Hepatic stellate cell (primary cell): ENCODE data around the gene INAFM1.
"Not testable (repeated sequence)": the region's sequence is repeated elsewhere in the genome, so short reads cannot be mapped to it uniquely, and the experiment has no call there.

ENCODE experiments used
- DNase-seq: peaks from one replicate; pipeline ENCODE4 v3.0.0; 2011; ENCODE audit warnings: low spot score

INAFM1 gene

DNA sequence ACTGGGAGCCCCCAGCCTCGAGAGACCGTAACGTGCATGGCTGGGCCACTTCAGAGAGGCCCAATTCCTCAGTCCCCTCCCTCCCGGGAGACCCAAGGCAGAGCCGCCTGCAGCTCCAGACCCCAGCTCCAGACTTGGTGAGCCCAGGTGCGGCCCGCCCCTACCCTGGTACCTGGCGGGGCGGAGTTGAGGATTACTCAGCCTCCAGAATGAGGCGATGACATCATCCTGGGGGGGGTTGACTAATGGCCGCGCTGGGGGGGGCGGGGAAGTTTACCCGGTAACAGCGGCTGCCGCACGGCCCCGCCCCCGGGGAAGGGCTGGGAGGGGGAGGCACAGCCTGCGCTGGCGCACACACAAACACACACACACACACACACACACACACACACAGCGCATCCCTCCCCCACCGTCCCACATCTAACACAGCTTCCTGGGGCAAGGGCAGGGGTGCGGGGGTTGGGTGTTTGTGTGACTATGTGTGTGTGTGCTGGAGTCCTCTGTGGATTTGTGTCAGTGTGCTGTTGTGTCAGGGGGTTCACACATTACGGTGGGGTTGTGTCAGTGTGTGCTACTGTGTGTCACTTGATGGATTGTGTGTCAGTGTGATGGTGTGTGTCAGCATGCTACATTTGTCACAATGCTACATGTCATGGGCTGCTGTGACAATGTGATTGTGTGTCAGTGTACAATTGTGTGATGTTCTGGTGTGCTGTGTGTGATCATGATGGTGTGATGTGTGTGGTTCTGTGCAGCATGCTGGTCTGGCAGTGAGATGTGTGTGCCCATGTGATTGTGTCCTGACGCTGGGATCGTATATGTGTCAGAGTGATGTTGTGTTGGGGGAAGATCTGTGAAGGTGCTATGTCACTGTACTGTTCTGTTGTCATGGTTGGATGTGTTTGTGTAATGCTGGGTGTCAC is 33.4 kb upstream of the INAFM1 start:
- DNase-seq = peak; percentile 86

DNA sequence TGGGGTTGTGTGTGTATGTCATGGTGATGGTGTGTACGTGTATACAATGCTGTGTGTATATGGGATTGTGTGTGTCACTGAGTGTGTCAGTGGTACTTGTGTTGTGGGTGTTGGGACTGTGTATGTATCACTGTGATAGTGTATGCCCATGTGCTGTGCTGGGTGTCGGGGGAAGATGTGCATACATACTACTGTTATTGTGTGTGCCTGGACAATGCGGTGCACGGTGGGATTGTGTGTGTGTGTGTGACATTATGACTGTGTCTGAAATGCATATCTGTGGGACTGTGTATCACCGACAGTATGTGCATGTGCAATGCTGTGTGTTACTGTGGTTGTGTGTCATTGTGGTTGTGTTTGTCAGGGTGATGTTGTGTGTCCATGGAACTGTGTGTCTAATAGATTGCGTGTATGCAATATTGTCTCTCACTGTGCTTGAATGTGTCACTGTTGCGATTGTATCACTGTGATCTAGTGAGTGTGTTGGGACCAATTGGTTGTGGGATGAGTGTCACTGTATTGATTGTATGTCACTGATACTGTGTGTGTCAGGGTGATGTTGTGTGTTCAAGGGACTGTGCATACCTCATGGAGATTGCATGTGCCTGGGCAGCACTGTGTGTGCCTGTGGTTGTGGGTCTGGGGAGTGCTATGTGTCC is 32.6 kb upstream of the INAFM1 start:
- DNase-seq = no peak

DNA sequence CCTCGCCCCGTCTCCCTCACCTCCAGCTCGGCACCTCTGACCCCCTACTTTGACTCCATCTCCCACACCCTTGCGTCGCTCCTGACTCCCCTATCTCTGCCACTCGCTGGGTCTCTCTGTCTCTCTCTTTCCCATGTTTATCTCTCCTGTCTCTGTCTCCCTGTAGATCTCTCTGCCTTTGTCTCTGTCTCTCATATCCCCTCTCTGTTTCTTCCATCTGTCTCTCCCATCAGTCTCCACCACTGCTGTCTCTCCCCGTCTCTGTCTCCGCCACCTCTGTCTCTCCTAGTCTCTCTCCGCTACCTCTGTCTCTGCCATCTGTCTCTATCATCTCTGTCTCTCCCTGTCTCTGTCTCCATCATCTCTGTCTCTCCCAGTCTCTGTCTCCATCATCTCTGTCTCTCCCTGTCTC is 31.3 kb upstream of the INAFM1 start:
- no peak for DNase-seq

DNA sequence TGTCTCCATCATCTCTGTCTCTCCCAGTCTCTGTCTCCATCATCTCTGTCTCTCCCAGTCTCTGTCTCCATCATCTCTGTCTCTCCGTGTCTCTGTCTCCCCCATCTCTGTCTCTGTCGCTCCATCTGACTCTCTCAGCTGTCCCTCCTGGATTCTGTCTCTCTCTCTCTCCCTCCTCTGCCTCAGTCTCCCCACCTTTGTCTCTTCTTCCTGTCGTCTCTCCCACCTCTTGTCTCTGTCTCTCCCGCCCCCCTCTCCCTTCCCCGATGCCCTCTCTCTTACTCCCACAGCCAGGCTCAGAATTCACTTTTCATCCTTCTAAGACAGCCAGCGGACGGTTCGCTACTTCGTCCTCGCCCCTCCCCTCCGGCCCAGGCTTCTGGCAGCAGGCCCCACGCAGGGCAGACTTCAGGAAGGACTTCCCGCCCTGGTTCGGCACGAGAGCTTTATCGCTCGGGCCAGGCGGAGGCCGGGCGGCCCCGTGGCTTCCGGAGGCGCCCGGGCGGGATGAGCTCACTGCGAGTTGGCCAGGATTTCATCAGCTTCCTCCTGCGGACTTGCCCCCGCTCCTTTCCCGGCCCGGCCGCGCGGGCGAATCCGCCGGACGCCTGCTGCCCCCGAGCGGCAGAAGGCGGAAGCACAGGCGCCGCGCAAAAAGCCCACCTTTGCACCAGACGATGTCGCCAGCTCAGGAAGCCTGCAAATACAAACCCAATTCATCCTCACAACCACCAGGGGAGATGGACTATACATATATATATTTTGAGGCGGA is 30.7 kb upstream of the INAFM1 start:
- peak; percentile 94 for DNase-seq

DNA sequence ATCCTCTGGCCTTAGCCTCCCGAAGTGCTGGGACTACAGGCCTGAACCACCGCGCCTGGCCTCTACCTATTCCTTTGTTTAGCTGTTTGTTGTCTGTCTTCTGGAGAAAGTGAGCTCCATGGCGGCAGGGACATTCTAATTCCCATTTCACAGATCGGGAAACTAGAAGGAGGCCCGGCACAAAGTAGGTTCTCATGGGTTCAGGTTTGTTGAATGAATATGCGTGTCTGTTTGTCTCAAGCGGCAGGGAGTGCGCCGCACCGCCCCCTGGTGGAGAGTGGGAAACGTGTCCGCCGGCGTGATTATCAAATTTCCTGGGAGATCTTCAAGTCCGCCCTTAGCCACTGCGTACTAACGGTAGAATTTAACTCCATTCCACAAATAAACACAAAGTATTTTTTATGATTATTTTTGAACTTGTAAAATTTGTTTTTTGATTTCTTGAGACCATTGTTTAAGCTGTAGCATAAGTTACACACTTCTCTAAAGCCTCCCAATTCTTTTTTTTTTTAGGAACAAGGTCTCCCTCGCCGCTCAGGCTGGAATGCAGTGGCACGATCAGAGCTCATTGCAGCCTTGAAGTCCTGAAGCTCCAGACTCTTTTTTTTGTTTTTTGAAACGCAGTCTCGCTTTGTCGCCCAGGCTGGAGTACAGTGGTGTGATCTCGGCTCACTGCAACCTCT is 27.2 kb upstream of the INAFM1 start:
- DNase-seq = peak; percentile 72

DNA sequence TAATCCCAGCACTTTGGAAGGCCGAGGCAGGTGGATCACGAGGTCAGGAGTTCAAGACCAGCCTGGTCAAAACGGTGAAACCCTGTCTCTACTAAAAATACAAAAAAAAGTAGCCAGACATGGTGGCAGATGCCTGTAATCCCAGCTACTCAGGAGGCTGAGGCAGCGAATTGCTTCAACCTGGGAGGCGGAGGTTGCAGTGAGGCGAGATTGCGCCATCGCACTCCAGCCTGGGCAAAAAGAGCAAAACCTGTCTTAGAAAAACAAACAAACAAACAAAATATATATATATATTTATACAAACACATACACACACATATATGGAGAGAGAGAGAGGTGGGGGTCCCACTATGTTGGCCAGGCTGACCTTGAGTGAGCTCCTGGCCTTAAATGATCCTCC is 21.7 kb upstream of the INAFM1 start:
- DNase-seq = not testable (repeated sequence)

DNA sequence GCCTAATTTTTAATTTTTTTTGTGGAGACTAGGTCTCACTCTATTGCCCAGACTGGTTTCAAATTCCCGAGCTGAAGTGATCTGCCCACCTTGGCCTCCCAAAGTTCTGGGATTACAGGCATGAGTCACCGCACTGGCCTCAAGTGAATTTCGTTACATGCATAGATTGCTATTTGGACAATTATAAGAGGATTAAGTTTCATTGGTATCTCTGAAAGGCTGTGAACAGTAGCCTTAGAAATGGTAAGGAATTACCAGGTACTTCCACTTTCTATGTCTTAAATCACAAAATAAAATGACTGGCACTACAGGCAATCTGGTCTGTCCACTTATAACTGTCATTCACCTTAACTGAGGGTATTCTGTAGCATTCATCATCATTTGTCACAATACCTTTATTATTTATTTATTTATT is 21.2 kb upstream of the INAFM1 start:
- DNase-seq = no peak

DNA sequence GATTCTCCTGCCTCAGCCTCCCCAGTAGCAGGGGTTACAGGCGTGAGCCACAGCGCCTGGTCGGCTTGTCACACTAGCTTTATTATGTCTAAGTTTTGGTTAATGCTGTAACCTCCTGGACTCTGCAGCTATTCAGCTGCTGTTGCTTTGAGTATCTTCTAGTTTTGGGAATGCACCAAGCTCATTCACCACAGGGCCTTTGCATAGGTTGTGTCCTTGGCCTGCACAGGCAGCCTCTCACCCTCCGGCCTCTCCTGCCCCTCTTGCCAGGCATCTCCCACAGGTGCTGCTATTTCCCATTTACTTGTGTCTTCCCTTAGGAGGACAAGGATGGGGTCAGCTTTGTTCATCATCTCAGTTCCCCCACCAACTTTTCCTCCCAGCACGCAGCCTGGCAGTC is 20.7 kb upstream of the INAFM1 start:
- DNase-seq = no peak

DNA sequence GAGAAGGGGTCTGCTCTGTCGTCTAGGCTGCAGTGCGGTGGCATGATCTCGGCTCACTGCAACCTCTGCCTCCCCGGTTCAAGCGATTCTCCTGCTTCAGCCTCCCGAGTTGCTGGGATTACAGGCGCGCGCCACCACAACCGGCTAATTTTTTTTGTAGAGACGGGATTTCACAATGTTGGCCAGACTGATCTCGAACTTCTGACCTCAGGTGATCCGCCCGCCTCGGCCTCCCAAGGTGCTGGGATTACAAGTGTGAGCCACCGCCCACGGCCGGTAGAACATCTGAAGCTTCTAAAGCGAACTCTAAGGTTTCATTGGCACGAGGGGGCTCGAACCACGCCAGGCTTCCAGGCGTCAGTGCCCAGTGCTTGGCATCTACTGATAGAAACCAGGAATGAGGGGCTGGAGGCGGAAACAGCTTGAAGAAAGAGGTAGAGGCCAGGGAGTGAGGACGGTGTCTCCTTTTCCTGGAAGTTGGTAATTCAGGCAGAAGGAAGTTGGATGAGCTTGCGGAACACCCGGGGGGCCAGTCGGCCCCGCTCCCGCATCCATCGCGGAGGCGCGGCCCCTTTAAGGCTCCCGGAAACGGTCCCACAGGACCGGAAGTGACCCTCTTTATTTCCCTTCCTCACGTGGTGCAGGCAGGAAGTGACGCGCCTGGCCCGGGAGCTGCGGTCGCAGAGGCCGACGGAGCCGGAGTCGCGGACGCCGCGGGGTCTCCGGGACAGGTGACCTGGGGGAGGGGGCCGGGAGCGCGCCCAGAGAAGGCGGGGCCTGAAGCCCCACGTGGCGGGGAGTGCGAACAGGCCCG is 18.6 kb upstream of the INAFM1 start, which contains the start of gene CCDC9:
TSS of gene CCDC9 (plus strand) at position 647 of the 814 bp plus-strand sequence. CDS start 1,876 bp downstream, outside the sequence.
- DNase-seq = peak; percentile 95

DNA sequence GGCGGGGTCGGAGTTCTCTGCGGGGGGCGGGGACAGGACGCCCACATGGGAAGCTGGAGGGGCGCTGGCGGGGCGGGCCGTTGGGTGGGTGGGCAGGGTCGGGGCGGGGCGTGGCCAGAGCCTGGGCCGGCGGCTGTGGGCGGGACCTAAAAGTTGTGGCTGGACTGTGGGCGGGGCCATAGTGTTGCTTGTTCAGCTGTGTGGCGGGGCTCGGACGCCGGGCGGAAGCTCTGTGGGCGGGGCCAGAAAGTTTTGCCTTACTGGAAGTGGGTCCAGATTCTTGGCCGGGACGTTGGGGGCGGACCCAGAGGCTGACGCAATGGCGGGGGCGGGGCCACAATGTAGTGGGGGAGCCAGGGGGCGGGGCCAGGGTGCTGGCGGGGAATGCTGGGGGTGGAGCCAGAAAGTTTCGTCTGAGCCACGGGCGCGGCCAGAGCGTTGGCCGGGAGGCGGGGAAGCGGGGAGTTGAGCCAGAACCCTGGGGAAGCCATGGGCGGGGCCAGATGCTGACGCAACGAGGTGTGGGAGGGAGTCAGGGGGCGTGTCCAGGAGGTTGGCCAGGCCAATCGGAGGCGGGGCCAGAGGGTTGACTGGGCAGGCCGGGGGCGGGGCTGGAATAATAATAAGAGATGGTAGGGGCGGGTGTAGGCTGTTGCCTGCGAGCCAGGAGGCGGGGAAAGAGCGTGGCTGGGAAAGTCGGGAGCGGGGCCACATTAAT is 17.8 kb upstream of the INAFM1 start:
- DNase-seq = peak; percentile 99

DNA sequence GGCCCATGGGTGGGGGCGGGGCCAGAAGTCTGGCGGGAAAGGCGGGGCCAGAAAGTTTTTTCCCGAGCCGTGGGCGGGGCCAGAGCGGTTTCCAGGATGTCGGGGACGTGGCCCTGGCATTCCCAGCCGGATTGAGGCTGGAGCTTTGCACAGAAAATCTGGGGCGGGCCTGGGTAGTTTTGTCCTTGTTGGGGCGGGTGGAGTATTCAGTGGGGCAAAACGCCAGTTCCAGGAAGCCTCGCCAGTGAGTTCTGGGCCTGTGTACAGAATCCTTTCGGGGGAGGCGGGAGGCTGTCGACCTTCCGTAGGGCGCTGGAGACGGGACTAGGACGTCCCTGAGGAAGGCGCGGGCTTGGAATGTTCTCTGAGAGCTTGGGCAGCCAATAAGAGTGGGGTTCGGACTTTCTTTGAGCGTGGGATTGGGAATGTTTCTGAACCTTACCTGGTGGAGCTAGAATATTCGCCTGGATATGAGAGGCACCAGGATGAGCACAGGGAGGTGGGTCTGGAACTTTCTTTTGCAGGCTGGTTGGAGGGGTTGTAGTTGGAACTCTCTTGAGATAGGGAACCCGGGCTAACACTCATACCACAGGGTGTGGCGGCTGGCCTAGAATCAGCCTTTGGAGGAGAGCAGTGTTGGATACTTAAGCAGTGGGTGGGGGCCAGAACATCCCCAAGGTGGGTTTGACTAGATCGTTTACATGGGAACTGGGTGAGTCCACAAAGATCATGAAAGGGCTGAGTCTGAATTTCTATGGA is 17.1 kb upstream of the INAFM1 start:
- peak; percentile 31 for DNase-seq

DNA sequence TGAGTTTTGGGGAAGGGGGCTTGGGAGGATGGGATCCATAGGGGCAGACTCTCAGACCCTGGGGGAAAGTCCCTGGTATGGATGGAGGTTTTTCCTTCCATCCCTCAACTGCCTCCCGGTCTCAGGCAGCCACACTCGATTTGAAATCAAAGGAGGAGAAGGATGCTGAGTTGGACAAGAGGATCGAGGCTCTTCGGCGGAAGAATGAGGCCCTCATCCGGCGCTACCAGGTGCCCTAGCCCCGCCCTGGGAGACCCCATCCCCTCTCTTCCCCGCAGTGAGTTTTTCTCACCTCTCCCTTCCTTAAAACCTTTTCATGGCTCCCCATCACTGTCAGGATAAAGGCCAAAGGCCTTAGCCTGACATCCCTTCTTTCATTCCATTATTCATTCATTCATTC is 16.3 kb upstream of the INAFM1 start:
- no peak for DNase-seq

DNA sequence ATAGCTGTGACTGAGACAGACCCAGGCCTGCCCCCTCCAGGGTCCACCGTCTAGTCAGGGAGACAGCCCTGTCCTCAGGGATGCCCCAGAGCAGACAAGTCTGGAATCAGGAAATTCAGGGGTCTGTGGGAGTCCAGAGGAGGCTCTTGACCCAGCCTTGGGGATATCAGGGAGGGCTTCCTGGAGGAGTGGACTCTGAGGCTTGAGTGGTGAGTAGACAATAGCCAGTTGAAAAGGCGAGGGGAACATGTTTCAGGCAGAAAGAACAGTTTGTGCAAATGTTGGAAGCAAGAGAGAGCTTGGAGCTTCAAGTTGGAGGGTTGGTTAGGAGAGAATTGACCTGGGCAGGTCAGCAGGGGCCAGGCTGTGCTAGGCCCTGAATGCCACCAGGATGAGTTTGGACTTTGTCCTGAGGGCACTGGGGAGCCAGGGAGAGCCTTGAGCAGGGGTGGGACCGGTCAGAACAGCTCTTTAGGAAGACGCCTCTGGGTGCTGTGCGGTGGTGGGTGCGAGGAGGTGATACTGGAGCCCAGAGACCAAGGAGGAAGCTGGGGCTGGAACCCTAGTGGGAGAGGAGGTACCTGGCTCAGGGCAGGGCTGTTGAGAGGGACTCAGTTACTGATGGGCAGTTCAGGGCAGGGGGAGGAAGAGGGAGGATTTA is 15.7 kb upstream of the INAFM1 start:
- DNase-seq = no peak

DNA sequence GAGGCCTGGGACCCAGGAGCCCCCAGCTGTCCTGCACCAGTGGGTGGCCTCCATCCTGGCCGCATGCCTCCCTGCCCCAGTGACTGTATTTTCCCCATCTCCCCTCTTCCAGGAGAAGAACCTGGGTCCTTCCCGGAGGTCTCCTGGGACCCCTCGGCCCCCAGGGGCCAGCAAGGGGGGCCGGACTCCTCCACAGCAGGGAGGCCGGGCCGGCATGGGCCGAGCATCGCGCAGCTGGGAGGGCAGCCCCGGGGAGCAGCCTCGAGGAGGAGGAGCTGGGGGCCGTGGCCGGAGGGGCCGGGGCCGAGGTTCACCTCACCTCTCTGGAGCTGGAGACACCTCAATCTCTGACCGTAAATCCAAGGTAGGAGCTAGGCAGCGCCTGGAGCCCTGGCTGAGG is 14.2 kb upstream of the INAFM1 start:
- DNase-seq = no peak

DNA sequence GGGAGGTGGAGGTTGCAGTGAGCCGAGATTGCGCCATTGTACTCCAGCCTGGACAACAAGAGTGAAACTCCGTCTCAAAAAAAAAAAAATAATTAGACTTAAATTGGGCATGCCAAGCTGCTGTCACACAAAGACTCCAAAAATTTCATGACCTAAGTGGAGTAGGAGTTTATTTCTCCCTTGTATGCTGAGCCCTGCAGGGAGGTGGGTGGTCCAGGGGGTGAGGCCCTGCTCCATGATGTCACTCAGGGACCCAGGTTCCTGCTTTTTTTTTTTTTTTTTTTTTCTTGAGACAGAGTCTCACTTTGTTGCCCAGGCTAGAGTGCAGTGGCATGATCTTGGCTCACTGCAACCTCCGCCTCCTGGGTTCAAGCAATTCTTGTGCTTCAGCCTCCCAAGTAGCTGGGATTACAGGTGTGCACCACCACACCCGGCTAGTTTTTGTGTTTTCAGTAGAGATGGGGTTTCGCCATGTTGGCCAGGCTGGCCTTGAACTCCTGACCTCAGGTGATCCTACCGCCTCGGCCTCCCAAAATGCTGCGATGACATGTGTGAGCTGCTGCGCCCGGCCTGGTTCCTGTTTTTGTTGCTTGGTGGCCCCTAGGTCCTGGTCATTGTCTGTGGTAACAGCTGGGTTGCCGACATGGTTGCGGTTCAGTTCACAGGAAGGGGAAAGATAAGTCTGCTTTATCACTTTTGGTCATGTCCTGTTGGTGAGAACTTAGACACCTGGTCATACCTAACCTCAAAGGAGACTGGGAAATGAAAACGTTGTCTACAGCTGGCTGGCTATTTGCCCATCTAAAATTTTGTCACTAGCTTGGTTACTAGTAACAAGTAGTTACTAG is 12.5 kb upstream of the INAFM1 start:
- not testable (repeated sequence) for DNase-seq

DNA sequence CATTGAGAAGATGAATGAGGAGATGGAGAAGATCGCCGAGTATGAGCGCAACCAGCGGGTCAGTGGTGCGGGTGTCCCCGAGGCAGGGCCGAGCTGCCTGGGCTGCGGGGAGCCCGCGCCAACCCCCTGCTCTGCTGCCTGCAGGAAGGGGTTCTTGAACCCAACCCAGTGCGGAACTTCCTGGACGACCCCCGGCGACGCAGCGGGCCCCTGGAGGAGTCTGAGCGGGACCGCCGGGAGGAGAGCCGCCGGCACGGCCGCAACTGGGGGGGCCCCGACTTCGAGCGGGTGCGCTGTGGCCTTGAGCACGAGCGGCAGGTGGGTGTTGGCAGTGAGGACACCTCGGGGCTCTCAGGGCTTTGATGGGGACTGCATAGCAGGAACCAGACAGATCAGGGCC is 10.1 kb upstream of the INAFM1 start:
- DNase-seq = no peak

DNA sequence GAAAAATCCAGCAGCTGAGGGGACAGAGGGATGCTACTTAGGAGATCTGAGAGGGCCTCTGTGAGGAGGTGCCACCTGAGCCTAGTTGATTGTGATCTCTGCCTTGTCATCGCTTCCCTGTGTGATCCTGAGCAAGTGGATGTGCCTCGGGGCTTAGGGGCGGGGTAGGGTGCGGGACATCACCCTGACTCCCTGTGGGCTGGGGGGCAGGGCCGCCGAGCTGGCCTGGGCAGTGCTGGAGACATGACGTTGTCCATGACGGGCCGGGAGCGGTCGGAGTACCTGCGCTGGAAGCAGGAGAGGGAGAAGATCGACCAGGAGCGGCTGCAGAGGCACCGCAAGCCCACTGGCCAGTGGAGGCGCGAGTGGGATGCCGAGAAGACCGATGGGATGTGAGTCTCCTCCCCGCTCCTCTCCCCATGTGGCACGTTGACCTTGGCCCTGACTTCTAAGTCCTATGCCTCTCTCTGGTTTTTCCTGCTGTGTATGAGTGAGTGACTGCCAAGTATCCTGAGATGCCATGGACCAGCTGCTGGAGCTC is 8.2 kb upstream of the INAFM1 start:
- no peak for DNase-seq

DNA sequence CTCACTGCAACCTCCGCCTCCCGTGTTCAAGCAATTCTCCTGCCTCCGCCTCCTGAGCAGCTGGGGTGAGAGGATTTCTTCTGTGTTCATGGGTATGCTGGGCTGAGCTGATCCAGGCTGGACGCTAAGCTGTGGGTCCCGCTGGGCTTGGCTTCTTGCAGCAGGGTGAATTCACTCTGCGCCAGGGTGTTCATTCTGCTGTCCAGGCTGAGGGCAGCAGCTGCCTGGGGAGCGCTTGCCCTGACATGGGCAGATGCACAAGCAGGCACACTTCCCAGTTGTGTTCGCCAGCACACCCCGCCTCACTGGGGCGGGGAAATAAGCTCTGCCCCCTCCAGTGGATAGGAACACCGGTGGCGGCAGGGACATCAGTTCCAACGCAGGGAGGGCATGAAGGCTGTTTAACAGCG is 7.3 kb upstream of the INAFM1 start:
- DNase-seq = no peak
